Activated T-helper 2 cell treated with anti-CD3 and anti-CD28 coated beads, Interferon-gamma antibody, Interleukin-2, Interleukin-4, amounts not matched to agents 10 μg/mL and 5 μg/mL and 100 μg/mL, durations not matched to agents 14 hours and 24 hours and 36 hours (primary cell): Measurements from ENCODE around the gene BIN2. TPM values are rescaled to one million over a fixed set of nuclear protein-coding genes. Genes with fewer than 3 reads are reported as not detected.
A peak's percentile ranks its signal among the peaks of the same experiment; 100 is the strongest.

Experiments
- DNase-seq: peaks from one replicate; pipeline ENCODE4 v3.0.0; 2021; ENCODE audit warnings: low spot score
- H3K27ac Mint-ChIP-seq: one replicate; pipeline ENCODE4 v1.8.0; 2021; ENCODE audit warnings: mixed read lengths
- H3K27me3 Mint-ChIP-seq: one replicate; pipeline ENCODE4 v1.8.0; 2021; ENCODE audit warnings: low read depth, mixed read lengths
- H3K36me3 Mint-ChIP-seq: one replicate; pipeline ENCODE4 v1.8.0; 2021; ENCODE audit warnings: low read depth, mixed read lengths
- H3K4me1 Mint-ChIP-seq: one replicate; pipeline ENCODE4 v1.8.0; 2021; ENCODE audit warnings: low read depth, mixed read lengths
- H3K4me3 Mint-ChIP-seq: one replicate; pipeline ENCODE4 v1.8.0; 2021; ENCODE audit warnings: low read depth, mild to moderate bottlenecking, moderate library complexity, mixed read lengths
- H3K9me3 Mint-ChIP-seq: one replicate; pipeline ENCODE4 v1.8.0; 2021; ENCODE audit warnings: mixed read lengths
- intact Hi-C: fragments of 100-400 bp; cut with micrococcal nuclease; formaldehyde crosslinking; loops from one replicate; pipeline ENCODE4 v1.15.1; 2023
- total RNA-seq: library from RNA; stranded (reverse); gene quantifications from 2 replicates; pipeline ENCODE4 v1.2.3, GENCODE V29; 2022

BIN2 gene
- total RNA-seq, 1 donor from 2014 or later, result 45.8 TPM

DNA sequence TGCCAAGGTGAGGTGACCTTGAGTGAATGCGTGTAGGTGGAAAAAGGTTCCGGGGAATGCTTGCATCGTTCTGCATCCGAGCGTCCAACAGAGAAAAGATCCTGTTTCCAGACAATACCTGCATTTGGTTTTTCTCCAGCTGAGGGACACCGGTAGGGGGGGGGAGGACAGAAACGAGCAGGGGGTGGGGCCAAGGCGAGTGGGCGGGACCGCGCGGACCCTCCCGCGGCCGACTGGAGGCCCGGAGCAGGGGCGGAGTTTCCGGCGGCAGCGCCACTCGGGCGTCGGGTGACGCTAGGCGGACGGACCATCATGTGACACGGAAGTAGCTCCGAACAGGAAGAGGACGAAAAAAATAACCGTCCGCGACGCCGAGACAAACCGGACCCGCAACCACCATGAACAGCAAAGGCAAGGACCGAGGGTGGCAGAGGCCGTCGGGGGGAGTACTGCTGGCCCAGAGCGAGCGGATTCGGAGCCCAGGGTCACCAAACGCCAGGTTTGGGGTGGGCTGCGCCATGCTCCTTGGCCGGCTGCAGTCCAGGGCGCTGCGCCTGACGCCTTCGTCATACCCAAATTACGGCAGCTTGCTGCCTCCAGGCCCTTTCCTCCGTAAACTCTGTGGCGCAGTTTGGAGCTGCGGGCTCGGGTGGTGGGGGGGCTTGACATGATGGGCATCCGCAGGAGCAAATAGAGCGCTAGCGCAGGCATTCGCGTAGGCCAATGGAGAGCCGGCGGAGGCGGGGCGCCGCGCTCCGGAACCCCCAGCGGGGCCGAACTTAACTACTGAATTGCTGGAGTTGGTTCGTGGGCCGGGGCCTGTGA lies 85.3 kb downstream of the BIN2 start, which contains the start of gene DAZAP2:
DAZAP2 (plus strand) TSS at position 317 of the 825 bp plus-strand sequence; CDS start at position 399, 82 bp downstream.
- H3K4me3 Mint-ChIP-seq, result peak within 1 kb of the TSS; percentile 93
- peaks cover 5% of the 10 kb centered on the region for H3K27me3 Mint-ChIP-seq
- H3K27ac Mint-ChIP-seq, result peak within 1 kb of the TSS; percentile 100
- H3K36me3 Mint-ChIP-seq, result peaks cover 39% of the 10 kb centered on the region
- peaks cover 31% of the 10 kb centered on the region for H3K4me1 Mint-ChIP-seq
- peak; percentile 92 for DNase-seq
- intact Hi-C loops, result loop anchor here (1.0 to 5.0 kb wide), 3 partner anchors 20 to 190 kb away; partner anchors contain the start of genes LETMD1, POU6F1 and TFCP2
- no peaks in the 10 kb centered on the region for H3K9me3 Mint-ChIP-seq

GRCh38 chr12:51238037-51238509 lies 85.9 kb downstream of the BIN2 start:
- intact Hi-C loops, result loop anchor here (1.0 to 5.0 kb wide), 2 partner anchors 20 to 66 kb away; partner anchors contain the start of genes POU6F1 and TFCP2
- H3K9me3 Mint-ChIP-seq, result no peaks in the 10 kb centered on the region
- peak overlapping the region; percentile 100 for H3K27ac Mint-ChIP-seq
- H3K36me3 Mint-ChIP-seq, result peaks cover 37% of the 10 kb centered on the region
- no peak for DNase-seq
- peaks cover 5% of the 10 kb centered on the region for H3K27me3 Mint-ChIP-seq
- H3K4me3 Mint-ChIP-seq, result peak overlapping the region; percentile 93
- H3K4me1 Mint-ChIP-seq, result peaks cover 30% of the 10 kb centered on the region

GRCh38 chr12:51234530-51234929 lies 89.4 kb downstream of the BIN2 start:
- no peak overlapping the region for H3K4me3 Mint-ChIP-seq
- H3K4me1 Mint-ChIP-seq, result peaks cover 6% of the 10 kb centered on the region
- H3K36me3 Mint-ChIP-seq, result peaks cover 3% of the 10 kb centered on the region
- no peaks in the 10 kb centered on the region for H3K9me3 Mint-ChIP-seq
- no peak for DNase-seq
- no peak overlapping the region for H3K27ac Mint-ChIP-seq
- H3K27me3 Mint-ChIP-seq, result peaks cover 9% of the 10 kb centered on the region
- intact Hi-C loops, result no loop called here

GRCh38 chr12:51232642-51233041 lies 91.3 kb downstream of the BIN2 start:
- H3K4me3 Mint-ChIP-seq, result no peak overlapping the region
- DNase-seq, result no peak
- H3K27ac Mint-ChIP-seq, result no peak overlapping the region
- H3K27me3 Mint-ChIP-seq, result peaks cover 9% of the 10 kb centered on the region
- intact Hi-C loops, result no loop called here
- H3K9me3 Mint-ChIP-seq, result no peaks in the 10 kb centered on the region
- no peaks in the 10 kb centered on the region for H3K4me1 Mint-ChIP-seq
- H3K36me3 Mint-ChIP-seq, result no peaks in the 10 kb centered on the region

Other genes starting within 250 kb of the BIN2 start
- gene CSRNP2, start 240.6 kb downstream of the BIN2 start, total RNA-seq, result 28.3 and 31.2 TPM in 2 replicates
- gene TFCP2, start 151.0 kb downstream of the BIN2 start, total RNA-seq, result 42.2 and 44.2 TPM in 2 replicates
- 4.9 and 5.5 TPM in 2 replicates for gene POU6F1, start 106.1 kb downstream of the BIN2 start, total RNA-seq
- gene DAZAP2, start 85.3 kb downstream of the BIN2 start, total RNA-seq, result 151 and 152 TPM in 2 replicates
- 0.44 TPM in 1 of 2 replicates, not detected in the other for gene SMAGP, start 53.8 kb downstream of the BIN2 start, total RNA-seq
- not detected in 2 replicates for gene CELA1, start 22.5 kb upstream of the BIN2 start, total RNA-seq
- gene GALNT6, start 67.2 kb upstream of the BIN2 start, total RNA-seq, result 19.9 and 22.7 TPM in 2 replicates
- gene SLC4A8, start 100.7 kb upstream of the BIN2 start, total RNA-seq, result 1.6 and 2.6 TPM in 2 replicates